Measurements from ENCODE around the gene UBE2K.

GRCh38 chr4:39706334-39706733, 8.4 kb downstream of the UBE2K start:
- TF ChIP-seq ZNF274 (IDR thresholded peaks at IDR 0.05; ENCODE audit: insufficient read depth, insufficient read length) (no peak), SP1 (IDR thresholded peaks at IDR 0.05; ENCODE audit: low read depth, low read length) (no peak), BACH1 (IDR thresholded peaks at IDR 0.05; ENCODE audit: borderline replicate concordance) (no peak), CUX1 (IDR thresholded peaks at IDR 0.05; ENCODE audit: insufficient replicate concordance, low read depth, low read length) (no peak), CTCF (IDR thresholded peaks at IDR 0.05 in 2 of 3, conservative IDR thresholded peaks at IDR 0.05 in 1 of 3; ENCODE audit: control insufficient read depth in 2 of 3, extremely low read depth in 1 of 3, insufficient read depth in 1 of 3, low read depth in 3 of 3, low read length in 3 of 3) (no peak), HSF1 (IDR thresholded peaks at IDR 0.05; ENCODE audit: low read depth, low read length) (no peak), POLR2A (IDR thresholded peaks at IDR 0.05; ENCODE audit: low read depth, low read length) (no peak), EZH2 (IDR thresholded peaks at IDR 0.05; ENCODE audit: borderline replicate concordance, control insufficient read depth, low read depth, low read length) (no peak)
